Esophagus squamous epithelium (tissue), 4 donors: ENCODE results near the gene PADI3.

Source experiments
- CTCF ChIP-seq, 6 experiments: fragments of 450-650 bp in 4 of 6; fragments of 200-600 bp in 2 of 6; sonication (generic) in 2 of 6; IDR thresholded peaks; one replicate each; pipeline ENCODE4 v1.5.1; 2016 to 2019; ENCODE audit warnings: antibody characterized with exemption in 6 of 6, mild to moderate bottlenecking in 4 of 6, moderate library complexity in 4 of 6
- POLR2A ChIP-seq, 4 donors: fragments of 450-650 bp; IDR thresholded peaks; one replicate each; pipeline ENCODE4 v1.6.1; 2017; ENCODE audit warnings: antibody characterized with exemption in 4 of 4, mild to moderate bottlenecking in 4 of 4, moderate library complexity in 3 of 4

- TF ChIP-seq CTCF (IDR thresholded peaks at IDR 0.05) (no peak), POLR2A (IDR thresholded peaks at IDR 0.05) (no peak)
Measured at GRCh38 chr1:17292299-17293160, 43.6 kb downstream of the PADI3 start.
